ENCODE data around the gene DCP1A. TPM values are rescaled to one million over a fixed set of nuclear protein-coding genes. Genes with fewer than 3 reads are reported as not detected.
A peak's percentile ranks its signal among the peaks of the same experiment; 100 is the strongest.

Gene DCP1A
- total and polyA plus RNA-seq, 9 of the 15 experiments (the other 6 are each of a cell fraction or from before 2014, with no cell fraction given): 6.6 to 33.7 (median 13.3) TPM

DNA sequence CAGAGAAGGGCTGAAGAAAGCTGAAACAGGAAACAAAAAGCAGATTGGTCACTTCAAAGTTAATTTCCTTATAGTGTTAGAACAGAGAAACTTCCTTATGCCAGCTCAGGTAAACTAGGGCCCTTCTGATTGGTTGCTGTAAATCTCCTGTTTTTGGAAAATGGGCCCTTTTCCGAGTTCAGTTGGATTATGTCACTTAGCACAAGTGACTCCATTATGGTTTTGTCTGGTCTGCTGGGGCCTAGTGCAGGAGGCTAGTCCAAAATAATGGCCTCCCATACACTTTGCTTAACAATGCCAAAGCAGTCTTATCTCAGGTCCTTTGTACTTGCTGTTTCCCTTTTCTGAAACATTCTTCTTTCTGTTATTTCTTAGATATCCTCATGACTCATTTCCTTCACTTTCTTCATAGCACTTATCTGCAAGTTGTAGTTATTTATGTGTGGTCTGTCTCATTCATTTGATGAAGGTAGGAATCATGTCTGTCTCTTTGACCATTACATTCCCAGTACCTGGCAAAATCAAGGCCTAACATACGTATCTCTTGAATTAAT is 7.7 kb upstream of the DCP1A start (continued):
- peak in 1 of 3 experiments; percentile 45 for TF ChIP-seq YY1 (IDR thresholded peaks at IDR 0.05; ENCODE audit: borderline replicate concordance in 1 of 3, control insufficient read depth in 1 of 3, extremely low read depth in 1 of 3, insufficient read depth in 3 of 3, insufficient read length in 1 of 3, insufficient replicate concordance in 2 of 3, low read depth in 1 of 3, low read length in 2 of 3)
- TF ChIP-seq ZNF212 (CRISPR knock-in tag; IDR thresholded peaks at IDR 0.05): peak; percentile 92; the same call in 1 of the 2 replicates
- TF ChIP-seq SMAD1 (IDR thresholded peaks at IDR 0.05; ENCODE audit: low read depth, low read length, partially characterized antibody): no peak
- TF ChIP-seq, protein P1, sequence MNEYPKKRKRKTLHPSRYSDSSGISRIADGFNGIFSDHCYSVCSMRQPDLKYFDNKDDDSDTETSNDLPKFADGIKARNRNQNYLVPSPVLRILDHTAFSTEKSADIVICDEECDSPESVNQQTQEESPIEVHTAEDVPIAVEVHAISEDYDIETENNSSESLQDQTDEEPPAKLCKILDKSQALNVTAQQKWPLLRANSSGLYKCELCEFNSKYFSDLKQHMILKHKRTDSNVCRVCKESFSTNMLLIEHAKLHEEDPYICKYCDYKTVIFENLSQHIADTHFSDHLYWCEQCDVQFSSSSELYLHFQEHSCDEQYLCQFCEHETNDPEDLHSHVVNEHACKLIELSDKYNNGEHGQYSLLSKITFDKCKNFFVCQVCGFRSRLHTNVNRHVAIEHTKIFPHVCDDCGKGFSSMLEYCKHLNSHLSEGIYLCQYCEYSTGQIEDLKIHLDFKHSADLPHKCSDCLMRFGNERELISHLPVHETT (CRISPR knock-in tag; conservative IDR thresholded peaks at IDR 0.05 in 1 of 2, IDR thresholded peaks at IDR 0.05 in 1 of 2): peak in 1 of 2 experiments; percentile 96; a peak in 2 of 4 replicates
- TF ChIP-seq ZNF445 (CRISPR knock-in tag; IDR thresholded peaks at IDR 0.05; ENCODE audit: low read depth): peak; percentile 95
- TF ChIP-seq E2F3 (CRISPR knock-in tag; IDR thresholded peaks at IDR 0.05): peak; percentile 92
- no peak for TF ChIP-seq SETDB1 (IDR thresholded peaks at IDR 0.05; ENCODE audit: low read length)
- peak; percentile 33 for TF ChIP-seq HDAC3 (IDR thresholded peaks at IDR 0.05; ENCODE audit: borderline replicate concordance, partially characterized antibody)
- TF ChIP-seq ETV5 (CRISPR knock-in tag; IDR thresholded peaks at IDR 0.05; ENCODE audit: low read depth): no peak
- TF ChIP-seq JUNB (CRISPR knock-in tag; conservative IDR thresholded peaks at IDR 0.05): 0 out of 2 replicates have a peak, but pooled peaks have one; percentile 27
- peak; percentile 70 for TF ChIP-seq TCF3 (CRISPR knock-in tag; IDR thresholded peaks at IDR 0.05)
- TF ChIP-seq DIDO1 (tag; IDR thresholded peaks at IDR 0.05; ENCODE audit: low read depth): peak; percentile 87
- TF ChIP-seq POLR2H (tag; IDR thresholded peaks at IDR 0.05; ENCODE audit: low read depth): peak; percentile 49; the same call in 1 of the 2 replicates
- peak; percentile 95 for TF ChIP-seq ZKSCAN8 (CRISPR knock-in tag; IDR thresholded peaks at IDR 0.05)
- no peak for TF ChIP-seq TCF7L2 (IDR thresholded peaks at IDR 0.05; ENCODE audit: low read depth, low read length)
- TF ChIP-seq NCOA4 (IDR thresholded peaks at IDR 0.05; ENCODE audit: partially characterized antibody): no peak
- TF ChIP-seq ETS1 (conservative IDR thresholded peaks at IDR 0.05; ENCODE audit: control insufficient read depth, low read depth, low read length): no peak
- TF ChIP-seq ZNF695 (CRISPR knock-in tag; IDR thresholded peaks at IDR 0.05): peak; percentile 96
- no peak for TF ChIP-seq DNMT1 (IDR thresholded peaks at IDR 0.05)
- TF ChIP-seq GATAD2B (IDR thresholded peaks at IDR 0.05; ENCODE audit: borderline replicate concordance): no peak
- TF ChIP-seq ZSCAN29 (IDR thresholded peaks at IDR 0.05): no peak
- TF ChIP-seq ADNP (tag; IDR thresholded peaks at IDR 0.05): 0 out of 2 replicates have a peak, but pooled peaks have one; percentile 38
- no peak for TF ChIP-seq EGR1 (conservative IDR thresholded peaks at IDR 0.05)
- TF ChIP-seq DEAF1 (CRISPR knock-in tag; IDR thresholded peaks at IDR 0.05): peak; percentile 59; the same call in 1 of the 2 replicates
- TF ChIP-seq SMAD3 (CRISPR knock-in tag; conservative IDR thresholded peaks at IDR 0.05): peak; percentile 98
- TF ChIP-seq SOX6 (IDR thresholded peaks at IDR 0.05): peak; percentile 98

All from K562 (cell line).